Measurements from ENCODE around the gene VCAN. TPM values are rescaled to one million over a fixed set of nuclear protein-coding genes. Genes with fewer than 3 reads are reported as not detected.

VCAN gene
- total and polyA plus RNA-seq, 2 experiments from 2014 or later: 133 to 404 TPM

GRCh38 chr5:83430130-83431010, 41.2 kb upstream of the VCAN start:
- Mint-ChIP-seq H3K9me3 (no peaks in the 10 kb centered on the region; the same call in 2 of the 3 replicates), H3K4me1 (peaks cover 15% of the 10 kb centered on the region; the same call in 2 of the 3 replicates), H3K4me3 (no peak overlapping the region), H3K27ac (no peak overlapping the region), H3K36me3 (ENCODE audit: low read depth) (no peaks in the 10 kb centered on the region), H3K27me3 (ENCODE audit: insufficient read depth, low read depth, poor library complexity) (peaks cover 2% of the 10 kb centered on the region)
- Histone ChIP-seq H3K4me1 (ENCODE audit: insufficient read depth) (0 out of 2 replicates have a peak, but pooled peaks cover 8% of the 10 kb centered on the region), H3K27me3 (ENCODE audit: insufficient read depth) (no peaks in the 10 kb centered on the region), H3K9me2 (ENCODE audit: insufficient read depth) (no peaks in the 10 kb centered on the region), H3K27ac (ENCODE audit: low read depth) (no peak overlapping the region), H3K36me3 (ENCODE audit: insufficient read depth) (no peaks in the 10 kb centered on the region), H2AFZ (peak overlapping the region; percentile 6; the same call in 1 of the 2 replicates), H3K4me3 (no peak overlapping the region), H3K79me2 (replicated peaks; ENCODE audit: insufficient read depth) (no peaks in the 10 kb centered on the region), H3F3A (replicated peaks; ENCODE audit: low read depth) (no peaks in the 10 kb centered on the region), H4K20me1 (replicated peaks; ENCODE audit: insufficient read depth) (no peaks in the 10 kb centered on the region), H3K4me2 (no peak overlapping the region)
- DNase-seq (ENCODE audit: low spot score): peak; percentile 92
- ATAC-seq: peak; percentile 100
- no peak for TF ChIP-seq REST (IDR thresholded peaks at IDR 0.05; ENCODE audit: unreplicated experiment)
- peak; percentile 98 to 99 for TF ChIP-seq CTCF (conservative IDR thresholded peaks at IDR 0.05; ENCODE audit: low read depth in 2 of 2)
- 0 out of 2 replicates have a peak, but pooled peaks have one; percentile 13 for TF ChIP-seq ZNF462 (CRISPR knock-in tag; IDR thresholded peaks at IDR 0.05)

Measured in GM23338 (cell line).